ENCODE results near the gene KCNQ1. TPM values are rescaled to one million over a fixed set of nuclear protein-coding genes. Genes with fewer than 3 reads are reported as not detected.

The KCNQ1 gene
- total RNA-seq, 4 donors from 2014 or later: 5.6 to 46.8 (median 24.6) TPM

GRCh38 chr11:2774173-2775082 is 329.6 kb downstream of the KCNQ1 start:
- WGBS, 2 donors (ENCODE audit: low coverage in 1 of 2): 92 to 96% methylated on average over 3 to 13 of the region's 13 CpGs

GRCh38 chr11:2775083-2775625 is 330.3 kb downstream of the KCNQ1 start:
- H3K4me3 ChIP-seq: no peak overlapping the region
- H3K27ac ChIP-seq: no peak overlapping the region
- H3K9me3 ChIP-seq: no peaks in the 10 kb centered on the region
- DNase-seq: no peak
- WGBS, 2 donors (ENCODE audit: low coverage in 1 of 2): 95% methylated on average over 5 of the region's 5 CpGs; no CpG with 5 or more reads in 1 of the 2 donors
- TF ChIP-seq POLR2A (IDR thresholded peaks at IDR 0.05) (no peak), CTCF (IDR thresholded peaks at IDR 0.05) (no peak), POLR2AphosphoS5 (IDR thresholded peaks at IDR 0.05) (no peak), EP300 (IDR thresholded peaks at IDR 0.05; ENCODE audit: low read depth) (no peak)
- H3K27me3 ChIP-seq: no peaks in the 10 kb centered on the region
- in situ Hi-C loops (cut with MboI; ENCODE audit: low pct_ligation_motif_present in 1 of 4, low pct_unique_long_range_greater_than_20kb in 1 of 4, low sequenced_read_pairs in 3 of 4) (no loop called here), intact Hi-C loops (cut with DNase I; ENCODE audit: low total_unique reads) (loop anchor here (10.0 kb wide), 1 partner anchor 110 kb away; the partner anchor contains the start of gene CDKN1C)
- H3K4me1 ChIP-seq: peaks cover 16 to 29% (median 26%) of the 10 kb centered on the region in 4 donors
- no peaks in the 10 kb centered on the region for H3K36me3 ChIP-seq

More at GRCh38 chr11:2774173-2775082, 329.6 kb downstream of the KCNQ1 start:
- Histone ChIP-seq H3K27me3 (no peaks in the 10 kb centered on the region), H3K36me3 (no peaks in the 10 kb centered on the region), H3K27ac (no peak overlapping the region), H3K4me3 (no peak overlapping the region), H3K9me3 (no peaks in the 10 kb centered on the region), H3K4me1 (peaks cover 13 to 23% (median 19%) of the 10 kb centered on the region in 4 donors)
- DNase-seq: no peak
- in situ Hi-C loops (cut with MboI; ENCODE audit: low pct_ligation_motif_present in 1 of 4, low pct_unique_long_range_greater_than_20kb in 1 of 4, low sequenced_read_pairs in 3 of 4): no loop called here
- intact Hi-C loops (cut with DNase I; ENCODE audit: low total_unique reads): loop anchor here (10.0 kb wide), 1 partner anchor 110 kb away; the partner anchor contains the start of gene CDKN1C
- TF ChIP-seq POLR2A (IDR thresholded peaks at IDR 0.05) (no peak), POLR2AphosphoS5 (IDR thresholded peaks at IDR 0.05) (no peak), CTCF (IDR thresholded peaks at IDR 0.05) (no peak), EP300 (IDR thresholded peaks at IDR 0.05; ENCODE audit: low read depth) (no peak)

GRCh38 chr11:2775626-2776350 is 331.0 kb downstream of the KCNQ1 start:
- Histone ChIP-seq H3K4me1 (peaks cover 16 to 29% (median 27%) of the 10 kb centered on the region in 4 donors), H3K9me3 (no peaks in the 10 kb centered on the region), H3K27ac (no peak overlapping the region), H3K27me3 (no peaks in the 10 kb centered on the region), H3K36me3 (no peaks in the 10 kb centered on the region), H3K4me3 (no peak overlapping the region)
- in situ Hi-C loops (cut with MboI; ENCODE audit: low pct_ligation_motif_present in 1 of 4, low pct_unique_long_range_greater_than_20kb in 1 of 4, low sequenced_read_pairs in 3 of 4) (no loop called here), intact Hi-C loops (cut with DNase I; ENCODE audit: low total_unique reads) (loop anchor here (10.0 kb wide), 1 partner anchor 109 kb away; the partner anchor contains the start of gene CDKN1C)
- WGBS, 2 donors (ENCODE audit: low coverage in 1 of 2): 91% methylated on average over 29 of the region's 29 CpGs; no CpG with 5 or more reads in 1 of the 2 donors
- no peak for DNase-seq
- TF ChIP-seq CTCF (IDR thresholded peaks at IDR 0.05) (no peak), EP300 (IDR thresholded peaks at IDR 0.05; ENCODE audit: low read depth) (no peak), POLR2AphosphoS5 (IDR thresholded peaks at IDR 0.05) (no peak), POLR2A (IDR thresholded peaks at IDR 0.05) (no peak)
